A204.1 (cell line): Measurements from ENCODE around the gene VPS37C.

Source experiments
- FAIRE-seq: peaks from 2 replicates; lab custom pipeline; 2012; peaks lifted over from hg19 to GRCh38; lab: Jason Lieb, UNC

VPS37C gene

DNA sequence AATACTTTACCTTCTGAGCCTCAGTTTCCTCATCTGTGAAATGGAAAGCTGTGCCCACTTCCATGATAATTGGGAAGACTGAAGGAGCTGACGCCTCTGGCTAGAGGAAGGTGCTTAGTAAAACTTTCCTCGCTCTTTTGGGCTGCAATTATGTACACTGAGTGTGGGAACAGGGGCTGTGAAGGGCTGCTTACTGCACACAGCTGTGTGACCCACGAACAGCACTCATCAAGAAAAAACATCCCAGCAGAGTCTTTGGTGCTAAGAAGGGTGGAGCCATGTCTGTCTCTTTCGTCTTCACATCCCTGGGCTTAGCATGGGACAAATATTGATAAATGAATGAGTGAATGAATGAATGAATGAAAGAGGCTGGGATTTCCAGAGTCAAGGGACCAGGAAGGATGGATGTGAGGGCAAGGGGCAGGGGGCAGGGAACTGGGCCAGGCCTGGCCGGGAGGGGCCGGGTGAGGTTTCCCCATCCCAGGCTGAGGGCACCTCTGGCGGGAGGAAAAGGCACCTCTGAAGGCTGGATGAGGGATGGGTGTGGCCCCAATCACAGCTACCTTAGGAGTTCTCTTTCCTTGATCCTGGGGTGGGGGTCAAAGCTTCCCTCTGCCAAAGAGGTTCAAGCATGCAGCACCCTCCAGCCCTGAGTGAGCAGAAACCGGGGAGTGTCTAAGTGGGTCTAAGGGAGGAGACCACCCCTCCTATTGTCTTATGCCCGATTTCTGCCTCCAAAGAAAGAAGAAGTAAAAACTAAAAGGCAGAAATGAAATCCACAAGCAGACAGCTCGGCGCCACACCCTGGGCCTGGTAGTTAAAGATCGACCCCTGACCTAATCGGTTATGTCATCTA is 68.1 kb downstream of the VPS37C start:
- FAIRE-seq = no peak

DNA sequence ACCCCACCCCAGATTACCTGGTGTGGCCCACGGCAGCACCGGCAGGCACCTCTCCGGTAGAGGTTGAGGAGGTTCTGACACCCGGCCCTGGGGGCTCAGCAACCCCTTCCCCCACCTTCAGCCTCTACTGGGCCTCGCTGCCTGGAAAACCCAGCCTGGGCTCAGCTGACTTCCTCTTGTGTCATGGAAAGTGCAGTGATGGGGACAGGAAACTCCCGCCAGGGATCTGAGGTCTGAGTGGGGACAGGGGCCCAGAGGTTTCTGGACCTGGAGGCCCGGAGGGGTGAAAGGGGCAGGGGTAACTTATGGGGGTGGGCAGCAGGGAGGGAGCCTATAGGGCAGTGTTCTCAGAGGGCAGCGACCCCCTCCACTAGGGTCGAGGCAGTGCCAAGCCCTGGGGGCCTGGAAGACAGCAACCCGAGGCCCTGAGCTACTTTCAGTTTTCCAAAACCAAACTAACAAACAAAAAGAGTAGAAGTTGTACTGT is 68.9 kb downstream of the VPS37C start:
- no peak for FAIRE-seq

DNA sequence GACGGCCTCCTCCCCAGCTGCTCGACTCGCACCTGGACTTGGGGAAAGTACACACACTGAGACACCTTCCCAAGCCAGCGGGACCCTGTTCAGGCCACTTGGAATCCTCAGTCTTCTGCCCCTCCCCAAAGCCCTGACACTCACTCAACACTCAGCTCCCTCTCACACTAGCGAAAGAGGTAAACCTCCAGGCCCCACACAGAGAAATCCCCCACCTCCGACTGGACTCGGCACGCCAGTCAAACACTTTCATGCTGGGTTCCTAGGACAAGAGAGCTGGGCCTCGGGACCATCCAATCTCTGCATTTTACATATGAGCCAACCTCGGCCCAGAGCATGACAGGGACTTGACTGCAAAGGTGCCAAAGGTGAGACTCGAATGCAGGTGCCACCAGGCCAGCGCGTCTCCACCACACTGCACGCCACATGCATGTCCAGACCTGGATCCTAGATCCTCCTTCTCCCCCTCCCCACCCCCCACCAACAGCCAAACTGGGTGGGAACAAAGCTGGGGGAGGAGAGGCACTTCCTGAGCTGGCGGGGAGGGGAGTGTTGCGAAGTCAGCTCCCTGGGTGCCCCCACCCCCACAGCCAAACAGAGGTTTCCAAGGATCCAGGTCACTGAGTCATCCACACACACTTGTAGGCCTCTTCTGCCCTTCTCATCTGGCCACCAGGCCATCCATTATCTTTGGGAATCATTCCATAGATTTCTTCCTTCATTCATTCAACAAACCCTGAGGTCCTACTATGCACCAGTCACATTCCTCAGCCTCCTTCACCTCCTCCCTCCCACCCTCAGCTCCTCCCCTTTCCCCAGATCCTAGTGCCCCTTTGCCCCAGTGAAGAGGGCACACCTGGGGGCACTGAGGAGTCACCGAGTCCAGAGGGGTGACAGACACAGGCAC is 69.6 kb downstream of the VPS37C start:
- FAIRE-seq = no peak

DNA sequence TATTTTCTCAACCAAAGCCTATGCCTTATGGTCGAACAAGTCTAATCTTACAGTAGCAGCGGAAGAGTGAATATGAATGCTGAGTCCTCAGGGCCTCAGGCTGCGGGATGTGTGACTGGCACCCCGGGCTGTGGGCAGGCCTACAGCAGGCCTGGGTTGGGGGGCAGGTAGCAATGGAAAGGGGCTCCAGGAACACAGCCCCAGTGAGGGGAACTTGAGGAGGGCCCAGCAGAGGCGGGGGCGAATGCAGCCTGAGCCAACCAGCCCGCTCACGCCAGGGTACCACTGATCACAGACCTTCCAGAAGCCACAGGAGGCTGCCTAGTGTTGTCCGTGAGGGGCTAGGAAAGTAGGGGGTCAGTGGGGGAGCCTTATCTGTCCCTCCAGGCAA is 70.2 kb downstream of the VPS37C start:
- no peak for FAIRE-seq

DNA sequence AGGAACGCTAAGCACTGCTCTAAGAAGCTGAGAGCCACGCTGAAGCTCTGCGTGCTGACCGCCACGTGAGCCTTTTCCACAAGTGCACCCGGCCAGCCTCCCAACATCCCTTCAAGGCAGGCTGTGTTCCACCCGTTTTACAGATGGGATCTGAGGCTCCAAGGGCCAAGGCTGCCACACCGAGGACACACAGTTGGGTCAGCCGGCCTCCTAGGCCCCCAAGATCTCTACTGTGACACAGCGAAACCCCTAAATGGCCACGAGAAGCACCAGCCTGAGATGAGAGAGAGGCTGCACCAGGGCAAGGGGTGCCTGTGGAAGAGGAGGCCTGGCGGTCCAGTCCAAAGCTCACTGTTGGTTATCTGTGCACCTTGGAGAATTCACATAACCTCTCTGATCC is 70.7 kb downstream of the VPS37C start:
- no peak for FAIRE-seq

DNA sequence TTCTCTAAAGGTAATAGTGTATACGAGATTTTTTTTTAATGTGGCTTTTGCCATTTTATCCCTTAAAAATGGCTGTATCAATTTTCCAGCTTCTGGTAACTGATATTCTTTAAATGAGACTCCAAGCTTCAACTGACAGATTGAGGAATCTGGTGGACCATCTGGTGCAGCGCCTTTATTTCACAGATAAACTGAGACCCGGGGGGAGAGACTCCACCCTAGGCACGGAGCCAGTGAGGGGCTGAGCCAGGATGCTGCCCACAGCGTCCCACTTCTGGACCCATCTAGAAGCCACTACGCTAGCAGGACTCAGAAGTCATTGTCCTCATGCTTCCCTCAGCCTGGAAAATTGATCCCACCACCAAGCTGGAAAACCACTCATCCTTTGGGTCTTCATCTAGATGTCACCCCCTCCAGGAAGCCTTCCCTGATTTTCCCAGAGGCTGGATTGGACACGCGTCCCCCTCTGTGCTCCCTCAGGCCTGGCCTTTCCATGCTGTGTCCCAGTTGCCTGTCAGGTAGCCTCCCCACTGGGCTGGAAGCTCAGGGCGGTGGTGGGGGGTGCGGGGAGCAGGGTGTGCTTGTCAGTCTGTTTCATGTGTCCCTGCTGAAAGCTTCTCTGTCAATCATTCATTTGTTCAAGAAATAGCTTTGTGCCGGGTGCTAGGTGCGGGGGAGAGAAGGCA is 71.3 kb downstream of the VPS37C start:
- FAIRE-seq = no peak

DNA sequence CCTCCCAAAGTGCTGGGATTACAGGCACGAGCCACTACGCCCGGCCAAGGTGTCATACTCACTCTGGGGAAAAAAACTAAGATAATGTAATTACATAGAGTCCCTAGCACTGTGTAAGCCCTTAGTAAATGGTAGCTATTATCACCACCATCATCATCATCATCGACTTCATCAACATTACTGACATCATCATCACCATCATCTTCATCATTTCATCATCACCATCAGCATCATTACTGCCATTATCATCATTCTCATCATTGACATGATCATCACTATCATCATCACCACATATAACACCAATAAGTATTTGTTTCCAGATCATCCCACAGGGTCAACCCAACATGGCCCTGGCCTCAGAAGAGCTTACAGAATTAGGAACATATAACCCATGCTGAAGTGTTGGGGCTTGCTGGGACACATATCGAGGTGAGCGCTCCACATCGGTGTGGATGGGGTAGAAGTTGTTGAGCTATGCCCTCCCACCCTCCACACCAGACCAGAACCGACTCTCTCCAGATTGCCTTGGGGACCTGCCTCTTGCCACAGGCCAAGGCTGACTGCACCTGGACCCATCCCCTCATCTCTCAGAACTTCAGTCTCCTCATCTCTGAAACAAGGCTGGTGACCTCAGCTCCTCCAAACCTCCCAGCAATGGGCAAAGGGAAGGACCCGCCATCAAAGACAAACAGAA is 73.7 kb downstream of the VPS37C start:
- FAIRE-seq = no peak

DNA sequence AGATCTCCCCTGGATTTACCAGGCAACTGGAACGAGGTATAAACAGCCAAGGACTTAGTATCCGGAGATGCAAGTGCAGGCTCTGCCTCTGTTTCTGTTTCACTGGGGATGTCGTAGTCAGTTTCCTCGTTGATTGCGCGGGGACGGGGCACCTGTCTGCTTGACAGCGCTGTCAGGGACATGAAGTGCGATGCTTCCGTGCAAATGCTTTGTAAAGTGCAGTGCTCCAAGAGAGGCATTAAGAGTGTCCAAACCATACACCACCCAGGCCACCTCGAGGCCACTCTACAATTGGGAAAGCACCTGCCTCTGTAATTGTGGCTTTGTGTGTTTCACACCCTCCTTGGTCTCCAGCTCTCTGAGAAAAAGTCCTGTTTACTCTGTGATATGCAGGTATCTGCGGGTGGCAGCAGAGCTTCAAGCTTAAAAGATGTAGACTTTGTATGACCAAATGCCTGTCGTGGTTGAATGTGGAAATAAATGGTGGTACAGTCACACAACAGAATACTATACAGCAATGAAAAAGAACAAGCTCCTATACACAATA is 77.6 kb downstream of the VPS37C start:
- FAIRE-seq = no peak

DNA sequence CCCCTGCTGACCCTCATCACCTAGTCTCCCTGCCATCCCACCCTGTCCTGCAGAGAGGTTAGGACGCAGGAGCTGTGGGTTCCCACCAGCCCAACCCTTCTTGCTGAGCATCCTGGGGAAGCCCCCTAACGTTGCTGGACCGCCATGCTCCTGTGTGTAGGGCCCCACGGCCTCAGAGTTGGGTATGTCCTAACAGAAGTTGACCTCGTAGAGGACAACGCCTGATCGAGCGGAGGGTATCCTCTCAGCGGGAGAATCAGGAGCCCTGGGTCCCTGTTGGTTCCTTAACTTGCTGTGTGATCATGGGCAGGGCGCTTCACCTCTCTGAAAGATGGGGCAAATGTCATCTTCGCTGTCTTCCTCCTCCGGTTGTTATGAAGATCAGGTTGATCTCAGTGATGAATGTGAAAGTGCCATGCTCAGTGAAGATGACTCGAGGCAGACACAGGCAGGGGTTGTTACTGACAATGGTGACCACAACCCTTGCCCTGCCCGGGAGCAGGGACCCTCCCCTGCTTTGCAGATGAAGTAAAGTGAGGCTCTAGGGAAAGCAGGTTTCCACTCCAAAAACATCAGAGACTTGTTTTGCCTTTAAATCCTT is 78.2 kb downstream of the VPS37C start:
- FAIRE-seq = no peak

DNA sequence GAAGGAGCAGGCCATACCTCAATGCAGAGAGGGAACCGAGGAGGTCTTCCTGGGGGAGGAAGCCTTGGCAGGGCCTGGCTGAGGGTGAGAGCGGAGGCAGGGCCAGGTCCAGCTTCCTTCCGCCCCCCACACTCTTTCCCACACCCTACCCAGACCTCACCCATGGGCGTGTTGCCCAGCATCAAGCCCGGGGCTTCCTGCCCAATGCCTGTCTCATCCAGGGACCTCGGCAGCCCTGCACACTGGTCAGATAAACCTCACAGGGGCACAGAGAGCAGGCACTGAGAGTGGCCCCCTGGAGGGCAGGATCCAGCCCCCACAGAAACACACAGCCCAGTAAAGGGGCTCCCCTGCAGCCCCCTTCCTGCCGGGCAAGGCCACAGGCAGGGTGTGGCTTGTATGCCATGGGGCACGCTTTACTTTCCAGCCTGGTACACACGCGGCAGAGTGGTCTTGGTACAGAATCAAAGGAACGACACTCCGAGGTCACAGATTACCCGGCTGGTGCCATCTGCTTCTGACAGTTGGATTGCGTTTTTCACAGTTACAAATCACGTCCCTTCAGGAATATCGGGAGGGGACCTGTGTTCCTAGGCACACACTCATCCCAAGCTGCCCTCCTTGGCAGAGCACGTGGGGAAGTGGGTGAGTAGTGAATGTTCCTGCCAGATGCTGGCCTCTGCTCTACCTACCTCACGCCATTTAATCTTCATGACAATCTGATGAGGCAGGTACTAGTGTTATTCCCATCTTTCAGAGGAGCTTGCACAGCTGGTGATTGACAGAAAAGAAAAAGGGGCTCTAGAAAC is 79.0 kb downstream of the VPS37C start:
- no peak for FAIRE-seq

DNA sequence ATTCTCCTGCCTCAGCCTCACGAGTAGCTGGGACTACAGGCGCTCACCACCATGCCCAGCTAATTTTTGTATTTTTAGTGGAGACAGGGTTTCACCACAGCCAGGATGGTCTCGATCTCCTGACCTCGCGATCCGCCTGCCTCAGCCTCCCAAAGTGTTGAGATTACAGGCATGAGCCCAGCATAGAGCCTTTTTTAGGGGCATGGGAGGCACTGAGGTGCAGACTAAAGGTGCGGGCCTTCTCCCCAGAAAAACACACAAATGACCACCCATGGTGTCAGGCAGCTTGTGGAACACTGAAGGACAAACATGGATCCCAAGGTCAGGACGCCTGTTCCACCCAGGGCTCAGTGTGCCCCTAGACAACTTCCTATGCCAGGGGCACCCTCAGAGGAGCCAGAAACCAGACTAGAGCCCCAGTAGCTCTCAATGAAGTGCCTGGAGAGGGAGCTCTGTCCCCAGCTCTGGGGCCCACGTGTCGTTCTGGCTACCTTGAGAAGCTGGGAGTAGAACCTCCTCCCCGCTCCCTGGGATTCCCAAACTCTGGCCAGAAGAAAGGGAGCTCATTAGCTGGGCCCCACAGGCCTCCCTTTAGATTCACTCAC is 80.1 kb downstream of the VPS37C start:
- no peak for FAIRE-seq

DNA sequence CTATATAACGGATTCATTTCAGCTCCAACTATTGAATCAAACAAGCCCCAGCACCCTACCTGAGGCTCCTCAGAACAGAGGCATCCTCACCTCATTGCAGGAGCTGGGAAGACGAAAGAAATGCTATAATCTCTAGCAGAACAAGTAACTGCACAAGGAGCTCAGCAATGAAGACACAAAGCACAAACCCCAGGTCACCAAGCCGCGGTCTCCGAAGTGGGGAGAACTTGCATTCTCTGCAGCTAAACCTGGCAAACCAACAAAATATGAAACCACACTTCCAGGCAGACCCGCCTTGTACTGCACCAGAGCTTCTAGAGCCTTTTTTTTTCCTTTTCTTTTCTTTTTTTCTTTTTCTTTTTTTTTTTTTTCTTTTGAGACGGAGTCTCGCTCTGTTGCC is 80.7 kb downstream of the VPS37C start:
- FAIRE-seq = no peak
